Osteoblast (primary cell): Measurements from ENCODE around the gene BIK. TPM values are rescaled to one million over a fixed set of nuclear protein-coding genes. Genes with fewer than 3 reads are reported as not detected.

Experiments used
- DNase-seq: peaks from one replicate; pipeline ENCODE4 v3.0.0; 2011; ENCODE audit warnings: low spot score, mixed read lengths; ENCODE audit not compliant: insufficient read length; ENCODE audit errors: missing footprints
- H2AFZ ChIP-seq: 2 replicates; pipeline ENCODE4 v1.6.0; 2011; ENCODE audit warnings: mild to moderate bottlenecking, low read length
- H3K27ac ChIP-seq: 2 replicates; pipeline ENCODE4 v1.5.1; 2011; ENCODE audit warnings: mild to moderate bottlenecking, low read depth, low read length, moderate library complexity
- H3K27me3 ChIP-seq: 2 replicates; pipeline ENCODE4 v1.6.0; 2012; ENCODE audit warnings: mild to moderate bottlenecking, control low read depth, inconsistent platforms, low read length, moderate library complexity; ENCODE audit not compliant: insufficient read depth
- H3K36me3 ChIP-seq: 2 replicates; pipeline ENCODE4 v1.5.1; 2011; ENCODE audit warnings: mild to moderate bottlenecking, low read length, control low read depth, moderate library complexity; ENCODE audit not compliant: insufficient read depth
- H3K4me1 ChIP-seq: 2 replicates; pipeline ENCODE4 v1.5.1; 2011; ENCODE audit warnings: mild to moderate bottlenecking, low read length, control low read depth, moderate library complexity; ENCODE audit not compliant: insufficient read depth
- H3K4me2 ChIP-seq: 2 replicates; pipeline ENCODE4 v1.6.0; 2011; ENCODE audit warnings: mild to moderate bottlenecking, low read length; ENCODE audit not compliant: insufficient read depth
- H3K4me3 ChIP-seq: fragments of 200-600 bp; sonication (generic); 3 replicates; pipeline ENCODE4 v1.5.1; 2012; ENCODE audit warnings: mild to moderate bottlenecking, low read length, inconsistent platforms; ENCODE audit not compliant: insufficient read depth
- H3K79me2 ChIP-seq: 2 replicates; pipeline ENCODE4 v1.6.0; 2012; ENCODE audit warnings: mild to moderate bottlenecking, low read length, control low read depth, inconsistent platforms; ENCODE audit not compliant: insufficient read depth
- H3K9me3 ChIP-seq: 2 replicates; pipeline ENCODE4 v1.5.1; 2011; ENCODE audit warnings: low read depth, low read length, control low read depth
- H4K20me1 ChIP-seq: 2 replicates; pipeline ENCODE4 v1.6.0; 2012; ENCODE audit warnings: mild to moderate bottlenecking, low read length, control low read depth; ENCODE audit not compliant: insufficient read depth
- total RNA-seq: library from RNA; depleted of rRNA; stranded (reverse); fragments of >200 nt; gene quantifications from 2 replicates; pipeline ENCODE4 v1.2.3, GENCODE V29; 2012
- TF ChIP-seq, protein P1 (sequence below): IDR thresholded peaks from 2 replicates; pipeline ENCODE4 v1.5.1; 2011; ENCODE audit warnings: mild to moderate bottlenecking, low read depth, low read length, moderate library complexity; ENCODE audit errors: extremely low read depth

Gene BIK
- total RNA-seq, 1 donor, result not detected

DNA sequence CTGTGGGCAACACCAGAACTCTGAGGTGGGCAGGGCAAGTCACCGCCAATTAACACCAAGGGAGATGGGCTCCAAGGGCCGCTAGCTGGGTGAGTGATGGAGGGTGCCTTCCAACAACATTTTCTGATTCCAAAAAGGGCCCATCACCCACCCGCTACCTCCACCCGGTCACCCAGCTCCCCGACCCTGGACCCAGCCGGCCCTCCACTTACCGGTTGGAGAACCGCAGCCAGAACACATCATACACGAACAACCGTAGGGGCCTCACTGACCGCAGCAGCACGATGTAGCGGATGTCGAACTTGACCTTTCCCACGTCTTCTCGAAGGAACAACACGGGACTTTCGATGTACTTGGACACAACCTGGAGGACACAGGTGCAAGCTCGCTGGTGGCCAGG, 61.6 kb downstream of the BIK start:
- Histone ChIP-seq H3K4me3 (no peak overlapping the region), H3K79me2 (no peaks in the 10 kb centered on the region), H2AFZ (no peak overlapping the region), H3K4me2 (no peak overlapping the region), H3K4me1 (peaks cover 3% of the 10 kb centered on the region), H3K9me3 (no peaks in the 10 kb centered on the region), H3K27ac (no peak overlapping the region), H3K36me3 (peaks cover 18% of the 10 kb centered on the region), H4K20me1 (no peaks in the 10 kb centered on the region), H3K27me3 (no peaks in the 10 kb centered on the region)
- DNase-seq, result no peak
- TF ChIP-seq, protein P1, sequence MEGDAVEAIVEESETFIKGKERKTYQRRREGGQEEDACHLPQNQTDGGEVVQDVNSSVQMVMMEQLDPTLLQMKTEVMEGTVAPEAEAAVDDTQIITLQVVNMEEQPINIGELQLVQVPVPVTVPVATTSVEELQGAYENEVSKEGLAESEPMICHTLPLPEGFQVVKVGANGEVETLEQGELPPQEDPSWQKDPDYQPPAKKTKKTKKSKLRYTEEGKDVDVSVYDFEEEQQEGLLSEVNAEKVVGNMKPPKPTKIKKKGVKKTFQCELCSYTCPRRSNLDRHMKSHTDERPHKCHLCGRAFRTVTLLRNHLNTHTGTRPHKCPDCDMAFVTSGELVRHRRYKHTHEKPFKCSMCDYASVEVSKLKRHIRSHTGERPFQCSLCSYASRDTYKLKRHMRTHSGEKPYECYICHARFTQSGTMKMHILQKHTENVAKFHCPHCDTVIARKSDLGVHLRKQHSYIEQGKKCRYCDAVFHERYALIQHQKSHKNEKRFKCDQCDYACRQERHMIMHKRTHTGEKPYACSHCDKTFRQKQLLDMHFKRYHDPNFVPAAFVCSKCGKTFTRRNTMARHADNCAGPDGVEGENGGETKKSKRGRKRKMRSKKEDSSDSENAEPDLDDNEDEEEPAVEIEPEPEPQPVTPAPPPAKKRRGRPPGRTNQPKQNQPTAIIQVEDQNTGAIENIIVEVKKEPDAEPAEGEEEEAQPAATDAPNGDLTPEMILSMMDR, result no peak

DNA sequence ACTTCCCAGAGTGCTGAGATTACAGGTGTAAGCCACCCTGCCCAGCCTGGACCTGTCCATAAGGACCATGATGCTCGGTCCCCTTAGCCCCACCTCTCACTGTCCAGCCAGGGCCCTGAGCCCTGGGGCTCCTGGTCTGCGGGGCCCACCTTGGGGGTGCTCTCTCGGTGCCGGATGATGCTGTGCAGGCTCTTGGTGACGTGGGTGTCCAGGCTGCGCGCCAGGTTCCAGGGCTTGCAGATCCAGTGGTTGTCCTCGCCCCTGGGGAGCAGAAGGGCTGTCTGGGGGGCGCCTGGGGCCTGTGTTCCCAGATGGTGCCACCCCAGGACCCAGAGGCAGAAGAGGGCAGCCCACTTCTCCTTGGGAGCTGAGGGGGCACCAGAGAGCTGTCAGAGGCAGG, 63.0 kb downstream of the BIK start:
- H4K20me1 ChIP-seq, result no peaks in the 10 kb centered on the region
- TF ChIP-seq, protein P1, result no peak
- H3K9me3 ChIP-seq, result no peaks in the 10 kb centered on the region
- peak; percentile 80 for DNase-seq
- H3K27me3 ChIP-seq, result no peaks in the 10 kb centered on the region
- H3K4me2 ChIP-seq, result no peak overlapping the region
- no peaks in the 10 kb centered on the region for H3K4me1 ChIP-seq
- peaks cover 18% of the 10 kb centered on the region for H3K36me3 ChIP-seq
- H3K4me3 ChIP-seq, result no peak overlapping the region
- H3K27ac ChIP-seq, result no peak overlapping the region
- H3K79me2 ChIP-seq, result no peaks in the 10 kb centered on the region
- no peak overlapping the region for H2AFZ ChIP-seq

DNA sequence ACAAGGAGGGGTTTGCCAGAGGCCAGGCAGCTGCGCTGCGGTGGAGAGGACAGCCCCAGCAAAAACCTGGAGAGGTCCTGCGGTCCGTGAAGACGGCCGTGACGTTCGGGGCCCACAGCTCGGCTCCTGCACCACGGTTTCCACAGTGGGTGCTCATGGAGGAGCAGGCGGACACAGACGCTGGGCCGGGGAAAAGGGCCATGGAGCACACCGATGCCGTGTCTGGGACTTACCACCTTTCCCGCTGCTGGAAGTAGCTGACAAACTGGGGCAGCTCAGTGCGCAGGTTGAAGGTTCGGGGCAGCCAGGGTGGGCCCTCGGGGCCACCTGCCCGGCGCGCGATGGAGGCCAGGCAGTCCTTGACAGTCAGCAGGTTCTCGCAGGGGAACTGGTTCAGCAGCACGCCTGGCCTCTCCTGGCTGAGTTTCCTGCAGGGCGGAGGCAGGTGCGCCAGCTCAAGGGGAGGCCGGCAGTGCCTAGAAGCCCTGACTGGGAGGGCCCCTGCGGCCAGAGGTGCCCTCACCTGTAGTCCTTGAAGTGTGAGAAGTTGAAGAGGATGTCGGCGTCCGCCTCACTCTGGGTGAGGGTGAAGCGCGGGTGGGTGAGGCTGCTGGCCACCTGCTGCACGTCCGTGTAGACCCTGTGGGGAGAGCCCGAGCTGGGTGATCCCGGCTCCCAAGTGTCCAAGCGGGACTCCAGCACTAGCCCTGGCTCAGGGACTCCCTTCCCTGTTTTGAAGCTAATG, 63.6 kb downstream of the BIK start:
- peak; percentile 79 for DNase-seq
- Histone ChIP-seq H2AFZ (no peak overlapping the region), H3K27ac (no peak overlapping the region), H3K79me2 (no peaks in the 10 kb centered on the region), H3K4me1 (no peaks in the 10 kb centered on the region), H3K36me3 (peaks cover 24% of the 10 kb centered on the region), H3K4me2 (no peak overlapping the region), H3K27me3 (no peaks in the 10 kb centered on the region), H4K20me1 (no peaks in the 10 kb centered on the region), H3K9me3 (no peaks in the 10 kb centered on the region), H3K4me3 (no peak overlapping the region)
- TF ChIP-seq, protein P1, result no peak

DNA sequence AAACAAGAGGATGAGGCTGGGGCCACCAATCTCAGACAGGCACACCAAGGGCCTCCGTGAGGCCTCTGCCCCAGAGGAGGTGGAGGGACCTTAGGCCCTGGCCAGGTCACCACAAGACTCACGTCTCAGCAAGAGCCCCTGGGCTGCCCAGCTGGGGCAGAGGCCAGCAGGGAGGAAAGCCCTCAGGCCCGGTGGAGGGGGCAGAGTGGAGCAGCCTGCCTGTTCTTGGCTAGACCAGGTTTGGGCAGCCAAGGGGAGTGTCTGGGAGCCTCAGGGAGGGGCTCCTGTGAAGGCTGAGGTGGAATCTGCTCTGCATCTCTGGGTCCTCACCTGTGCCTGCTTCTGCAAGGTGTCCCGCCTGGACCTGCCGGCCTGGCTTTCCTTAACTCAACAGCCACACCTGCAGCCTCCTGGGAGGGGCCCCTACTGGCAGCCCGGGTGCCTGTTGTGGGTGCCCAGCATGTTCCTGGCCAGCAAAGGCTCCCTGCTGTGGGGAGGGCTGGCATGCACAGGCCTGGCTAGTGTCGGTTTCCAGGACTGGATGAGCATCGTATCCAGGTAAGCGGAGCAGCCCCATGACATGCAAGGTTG, 64.5 kb downstream of the BIK start:
- H3K9me3 ChIP-seq, result no peaks in the 10 kb centered on the region
- no peak overlapping the region for H3K4me3 ChIP-seq
- peak; percentile 70 for DNase-seq
- H3K27me3 ChIP-seq, result no peaks in the 10 kb centered on the region
- no peaks in the 10 kb centered on the region for H3K4me1 ChIP-seq
- H2AFZ ChIP-seq, result no peak overlapping the region
- H4K20me1 ChIP-seq, result no peaks in the 10 kb centered on the region
- no peaks in the 10 kb centered on the region for H3K79me2 ChIP-seq
- TF ChIP-seq, protein P1, result no peak
- peaks cover 29% of the 10 kb centered on the region for H3K36me3 ChIP-seq
- no peak overlapping the region for H3K27ac ChIP-seq
- H3K4me2 ChIP-seq, result no peak overlapping the region
